NOMO-1 treated with dmso at 0.1 percent for 144 hours (cell line): ENCODE data around the gene PSAP.

ENCODE experiments used
- DNase-seq: peaks from one replicate; lab custom pipeline; 2025; ENCODE audit not compliant: unreplicated experiment; lab: John Stamatoyannopoulos, UW

PSAP gene

DNA sequence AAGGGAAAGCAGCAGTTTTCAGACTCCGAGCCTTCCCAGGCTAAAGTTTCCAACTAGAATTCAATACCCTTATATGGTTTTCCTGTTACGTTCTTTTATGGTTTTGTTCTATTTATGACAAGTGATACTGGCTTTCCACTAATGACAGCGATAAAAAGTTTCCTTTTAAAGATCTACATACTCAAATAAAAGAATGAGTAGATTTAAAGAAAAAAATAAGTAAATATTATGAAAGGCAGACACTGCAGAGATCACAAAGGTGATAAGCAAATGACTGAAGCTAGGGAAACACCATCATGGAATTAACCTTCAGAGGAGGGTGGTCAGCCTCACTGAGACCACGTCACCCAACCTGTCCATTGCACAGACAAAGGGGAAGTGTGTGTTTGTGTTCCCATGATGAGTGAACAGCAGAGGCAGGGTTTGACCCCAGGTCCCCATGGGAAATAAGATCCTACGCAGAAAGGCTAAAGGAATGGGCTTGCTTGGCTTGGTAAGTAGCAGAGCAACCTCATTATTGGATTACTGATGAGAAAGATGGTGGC, 81.7 kb downstream of the PSAP start:
- DNase-seq = no peak

DNA sequence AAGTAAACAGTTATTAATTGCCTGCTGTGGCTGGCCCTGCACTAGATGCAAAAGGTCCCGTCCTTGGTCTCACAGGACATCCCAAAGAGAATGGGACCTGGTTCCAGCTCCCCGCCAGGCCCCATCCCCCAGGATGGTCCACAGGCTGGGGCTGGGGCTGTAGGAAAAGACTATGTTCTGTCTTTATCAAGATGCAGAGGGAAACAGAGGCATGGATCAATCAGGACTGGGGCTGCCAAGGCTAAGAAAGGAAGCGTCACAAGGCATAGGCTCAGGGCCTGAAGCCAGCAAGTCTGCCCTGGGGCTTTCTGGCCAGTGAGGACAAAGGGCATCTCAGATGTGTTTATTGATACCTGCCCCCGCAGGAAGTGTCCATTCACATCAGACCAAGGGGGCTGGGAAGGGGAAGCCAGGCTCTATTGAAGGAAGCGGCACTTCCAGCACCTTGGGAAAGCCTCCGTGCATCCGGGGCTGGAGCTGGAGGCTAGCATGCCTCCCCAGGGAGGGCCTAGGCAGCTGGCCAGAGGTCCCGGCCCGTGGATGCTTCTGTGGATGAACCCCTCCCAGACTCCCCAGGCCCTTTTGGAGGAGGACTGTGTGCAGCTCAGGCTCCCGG, 83.5 kb downstream of the PSAP start:
- no peak for DNase-seq

DNA sequence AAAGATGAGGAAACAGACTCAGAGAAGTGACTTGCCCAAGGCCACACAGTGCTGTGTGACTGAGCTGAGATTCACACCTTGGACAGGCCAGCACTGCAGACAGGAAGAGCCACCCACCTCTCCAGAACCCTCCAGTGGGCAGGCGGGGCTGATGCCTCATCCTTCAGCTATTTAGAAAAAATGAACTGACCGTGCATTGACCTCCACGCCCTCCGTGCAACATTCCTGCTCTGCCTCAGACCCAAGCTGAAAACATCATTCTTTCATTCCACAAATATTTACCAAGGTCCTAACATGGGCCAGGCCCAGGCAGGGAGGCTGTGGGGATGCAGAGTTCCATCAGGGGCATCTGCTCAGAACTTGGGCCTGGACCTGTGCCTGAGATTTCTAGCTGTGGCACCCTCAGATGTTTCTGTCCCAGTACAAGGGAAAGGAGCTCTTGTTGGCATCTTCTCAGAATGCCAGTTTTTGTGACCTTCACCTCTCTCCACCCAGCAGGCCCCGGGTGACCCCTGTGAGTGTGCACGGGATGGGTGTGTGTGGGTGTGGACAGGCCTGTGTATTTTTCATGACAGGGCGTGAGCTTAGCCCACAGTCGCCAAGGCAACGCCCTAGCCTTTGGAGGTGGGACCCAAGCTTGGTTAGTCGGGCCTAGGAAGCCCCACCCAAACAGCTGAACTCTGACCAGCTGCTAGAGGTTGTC, 84.2 kb downstream of the PSAP start:
- DNase-seq = no peak
